ENCODE data around the gene RAB11FIP4.

RAB11FIP4 gene

GRCh38 chr17:31374094-31374447 lies 17.4 kb upstream of the RAB11FIP4 start (continued):
- TF ChIP-seq PRDM2 (tag by site-specific recombination; IDR thresholded peaks at IDR 0.05; ENCODE audit: borderline replicate concordance): no peak
- TF ChIP-seq ZNF639 (tag by site-specific recombination; IDR thresholded peaks at IDR 0.05): no peak

- POLR2A ChIA-PET: no interaction called here
- CTCF ChIA-PET: interaction anchor here (0.7 to 1.0 kb wide), 3 partner anchors 15 to 468 kb away, joined by 3 to 4 read pairs (median 3); no protein-coding TSS in a partner anchor
- no peak overlapping the region for H3K27ac ChIP-seq (ENCODE audit: extremely low read depth, low read depth, low read length)
- peaks cover 18 to 34% of the 10 kb centered on the region in 2 experiments; a peak in 2 of 3 replicates for H3K36me3 ChIP-seq (ENCODE audit: control insufficient read depth in 2 of 2, insufficient read depth in 1 of 2, low read length in 2 of 2)
- no peak overlapping the region for H3K4me3 ChIP-seq (ENCODE audit: low read depth, low read length)
- H3K9me3 ChIP-seq (ENCODE audit: control insufficient read depth, insufficient read depth, low read depth, low read length): no peaks in the 10 kb centered on the region
- TF ChIP-seq ZNF24 (tag by site-specific recombination; IDR thresholded peaks at IDR 0.05) (no peak), ZNF501 (tag by site-specific recombination; IDR thresholded peaks at IDR 0.05) (no peak), ZNF350 (tag by site-specific recombination; IDR thresholded peaks at IDR 0.05) (no peak), ZNF548 (tag by site-specific recombination; IDR thresholded peaks at IDR 0.05) (no peak), ZNF184 (tag by site-specific recombination; IDR thresholded peaks at IDR 0.05) (no peak), ZNF155 (tag by site-specific recombination; IDR thresholded peaks at IDR 0.05) (no peak), ZBTB21 (tag by site-specific recombination; IDR thresholded peaks at IDR 0.05) (no peak), ZNF473 (tag by site-specific recombination; IDR thresholded peaks at IDR 0.05) (no peak), ZNF211 (tag by site-specific recombination; IDR thresholded peaks at IDR 0.05; ENCODE audit: low read depth) (no peak), KLF9 (tag by site-specific recombination; IDR thresholded peaks at IDR 0.05; ENCODE audit: low read depth) (no peak), ZBTB8A (tag by site-specific recombination; IDR thresholded peaks at IDR 0.05) (no peak), ZNF837 (tag by site-specific recombination; IDR thresholded peaks at IDR 0.05) (no peak), ZNF341 (tag by site-specific recombination; IDR thresholded peaks at IDR 0.05; ENCODE audit: low read depth) (no peak), ZBTB48 (tag by site-specific recombination; IDR thresholded peaks at IDR 0.05) (no peak), ZNF23 (tag by site-specific recombination; IDR thresholded peaks at IDR 0.05; ENCODE audit: borderline replicate concordance) (no peak), YY1 (tag by site-specific recombination; IDR thresholded peaks at IDR 0.05) (no peak)
- TF ChIP-seq, protein P1, sequence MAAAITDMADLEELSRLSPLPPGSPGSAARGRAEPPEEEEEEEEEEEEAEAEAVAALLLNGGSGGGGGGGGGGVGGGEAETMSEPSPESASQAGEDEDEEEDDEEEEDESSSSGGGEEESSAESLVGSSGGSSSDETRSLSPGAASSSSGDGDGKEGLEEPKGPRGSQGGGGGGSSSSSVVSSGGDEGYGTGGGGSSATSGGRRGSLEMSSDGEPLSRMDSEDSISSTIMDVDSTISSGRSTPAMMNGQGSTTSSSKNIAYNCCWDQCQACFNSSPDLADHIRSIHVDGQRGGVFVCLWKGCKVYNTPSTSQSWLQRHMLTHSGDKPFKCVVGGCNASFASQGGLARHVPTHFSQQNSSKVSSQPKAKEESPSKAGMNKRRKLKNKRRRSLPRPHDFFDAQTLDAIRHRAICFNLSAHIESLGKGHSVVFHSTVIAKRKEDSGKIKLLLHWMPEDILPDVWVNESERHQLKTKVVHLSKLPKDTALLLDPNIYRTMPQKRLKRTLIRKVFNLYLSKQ (tag by site-specific recombination; IDR thresholded peaks at IDR 0.05; ENCODE audit: borderline replicate concordance): no peak
- TF ChIP-seq, protein P2, sequence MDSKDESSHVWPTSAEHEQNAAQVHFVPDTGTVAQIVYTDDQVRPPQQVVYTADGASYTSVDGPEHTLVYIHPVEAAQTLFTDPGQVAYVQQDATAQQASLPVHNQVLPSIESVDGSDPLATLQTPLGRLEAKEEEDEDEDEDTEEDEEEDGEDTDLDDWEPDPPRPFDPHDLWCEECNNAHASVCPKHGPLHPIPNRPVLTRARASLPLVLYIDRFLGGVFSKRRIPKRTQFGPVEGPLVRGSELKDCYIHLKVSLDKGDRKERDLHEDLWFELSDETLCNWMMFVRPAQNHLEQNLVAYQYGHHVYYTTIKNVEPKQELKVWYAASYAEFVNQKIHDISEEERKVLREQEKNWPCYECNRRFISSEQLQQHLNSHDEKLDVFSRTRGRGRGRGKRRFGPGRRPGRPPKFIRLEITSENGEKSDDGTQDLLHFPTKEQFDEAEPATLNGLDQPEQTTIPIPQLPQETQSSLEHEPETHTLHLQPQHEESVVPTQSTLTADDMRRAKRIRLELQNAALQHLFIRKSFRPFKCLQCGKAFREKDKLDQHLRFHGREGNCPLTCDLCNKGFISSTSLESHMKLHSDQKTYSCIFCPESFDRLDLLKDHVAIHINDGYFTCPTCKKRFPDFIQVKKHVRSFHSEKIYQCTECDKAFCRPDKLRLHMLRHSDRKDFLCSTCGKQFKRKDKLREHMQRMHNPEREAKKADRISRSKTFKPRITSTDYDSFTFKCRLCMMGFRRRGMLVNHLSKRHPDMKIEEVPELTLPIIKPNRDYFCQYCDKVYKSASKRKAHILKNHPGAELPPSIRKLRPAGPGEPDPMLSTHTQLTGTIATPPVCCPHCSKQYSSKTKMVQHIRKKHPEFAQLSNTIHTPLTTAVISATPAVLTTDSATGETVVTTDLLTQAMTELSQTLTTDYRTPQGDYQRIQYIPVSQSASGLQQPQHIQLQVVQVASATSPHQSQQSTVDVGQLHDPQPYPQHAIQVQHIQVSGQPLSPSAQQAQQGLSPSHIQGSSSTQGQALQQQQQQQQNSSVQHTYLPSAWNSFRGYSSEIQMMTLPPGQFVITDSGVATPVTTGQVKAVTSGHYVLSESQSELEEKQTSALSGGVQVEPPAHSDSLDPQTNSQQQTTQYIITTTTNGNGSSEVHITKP (tag by site-specific recombination; IDR thresholded peaks at IDR 0.05): no peak
- TF ChIP-seq, protein P3, sequence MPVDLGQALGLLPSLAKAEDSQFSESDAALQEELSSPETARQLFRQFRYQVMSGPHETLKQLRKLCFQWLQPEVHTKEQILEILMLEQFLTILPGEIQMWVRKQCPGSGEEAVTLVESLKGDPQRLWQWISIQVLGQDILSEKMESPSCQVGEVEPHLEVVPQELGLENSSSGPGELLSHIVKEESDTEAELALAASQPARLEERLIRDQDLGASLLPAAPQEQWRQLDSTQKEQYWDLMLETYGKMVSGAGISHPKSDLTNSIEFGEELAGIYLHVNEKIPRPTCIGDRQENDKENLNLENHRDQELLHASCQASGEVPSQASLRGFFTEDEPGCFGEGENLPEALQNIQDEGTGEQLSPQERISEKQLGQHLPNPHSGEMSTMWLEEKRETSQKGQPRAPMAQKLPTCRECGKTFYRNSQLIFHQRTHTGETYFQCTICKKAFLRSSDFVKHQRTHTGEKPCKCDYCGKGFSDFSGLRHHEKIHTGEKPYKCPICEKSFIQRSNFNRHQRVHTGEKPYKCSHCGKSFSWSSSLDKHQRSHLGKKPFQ (tag by site-specific recombination; IDR thresholded peaks at IDR 0.05): no peak
- 0 out of 2 replicates have a peak, but pooled peaks cover 8% of the 10 kb centered on the region for H3K4me1 ChIP-seq (ENCODE audit: control insufficient read depth, insufficient read depth, low read length)
Observed at GRCh38 chr17:31374503-31374902, 17.0 kb upstream of the RAB11FIP4 start.

All from HEK293 (cell line).